DMS153 (cell line): ENCODE measurements around the gene PFKFB2.

Experiments
- DNase-seq: peaks from one replicate; lab custom pipeline; 2025; lab: John Stamatoyannopoulos, UW

PFKFB2 gene

GRCh38 chr1:207052911-207053769, at the start of gene PFKFB2:
Gene PFKFB2 (plus strand): TSS chr1:207053275. CDS start chr1:207054718, 1,443 bp downstream.
- DNase-seq: peak; percentile 100

- peak; percentile 50 for DNase-seq
Measured at GRCh38 chr1:207004931-207005830, 47.9 kb upstream of the PFKFB2 start.

- DNase-seq: no peak
Measured at GRCh38 chr1:207006083-207006482, 47.0 kb upstream of the PFKFB2 start.

GRCh38 chr1:207006914-207007313, 46.2 kb upstream of the PFKFB2 start:
- DNase-seq: no peak

GRCh38 chr1:207007352-207008033, 45.6 kb upstream of the PFKFB2 start:
- no peak for DNase-seq

- DNase-seq: no peak
Measured at GRCh38 chr1:207009182-207009850, 43.8 kb upstream of the PFKFB2 start.

GRCh38 chr1:207009945-207010344, 43.1 kb upstream of the PFKFB2 start:
- DNase-seq: no peak

GRCh38 chr1:207010726-207011125, 42.3 kb upstream of the PFKFB2 start:
- no peak for DNase-seq

- no peak for DNase-seq
Measured at GRCh38 chr1:207013321-207014085, 39.6 kb upstream of the PFKFB2 start.

- DNase-seq: no peak
Measured at GRCh38 chr1:207014728-207015127, 38.3 kb upstream of the PFKFB2 start.

- DNase-seq: no peak
Measured at GRCh38 chr1:207015791-207016190, 37.3 kb upstream of the PFKFB2 start.

- no peak for DNase-seq
Measured at GRCh38 chr1:207017615-207018559, 35.2 kb upstream of the PFKFB2 start.

GRCh38 chr1:207018707-207019106, 34.4 kb upstream of the PFKFB2 start:
- no peak for DNase-seq

- DNase-seq: no peak
Measured at GRCh38 chr1:207019161-207019560, 33.9 kb upstream of the PFKFB2 start.

GRCh38 chr1:207019661-207020060, 33.4 kb upstream of the PFKFB2 start:
- no peak for DNase-seq

- no peak for DNase-seq
Measured at GRCh38 chr1:207020065-207020708, 32.9 kb upstream of the PFKFB2 start.

- no peak for DNase-seq
Measured at GRCh38 chr1:207020709-207021107, 32.4 kb upstream of the PFKFB2 start.

GRCh38 chr1:207021139-207021861, 31.8 kb upstream of the PFKFB2 start:
- no peak for DNase-seq
